C4-2B (cell line): ENCODE data around the gene ZNF346.

Experiments
- CTCF ChIP-seq: fragments of 450-650 bp; conservative IDR thresholded peaks from 2 replicates; pipeline ENCODE4 v1.5.1; 2017; ENCODE audit warnings: mild to moderate bottlenecking
- ZFX ChIP-seq: fragments of 450-650 bp; IDR thresholded peaks from 2 replicates; pipeline ENCODE4 v1.6.1; 2017

DNA sequence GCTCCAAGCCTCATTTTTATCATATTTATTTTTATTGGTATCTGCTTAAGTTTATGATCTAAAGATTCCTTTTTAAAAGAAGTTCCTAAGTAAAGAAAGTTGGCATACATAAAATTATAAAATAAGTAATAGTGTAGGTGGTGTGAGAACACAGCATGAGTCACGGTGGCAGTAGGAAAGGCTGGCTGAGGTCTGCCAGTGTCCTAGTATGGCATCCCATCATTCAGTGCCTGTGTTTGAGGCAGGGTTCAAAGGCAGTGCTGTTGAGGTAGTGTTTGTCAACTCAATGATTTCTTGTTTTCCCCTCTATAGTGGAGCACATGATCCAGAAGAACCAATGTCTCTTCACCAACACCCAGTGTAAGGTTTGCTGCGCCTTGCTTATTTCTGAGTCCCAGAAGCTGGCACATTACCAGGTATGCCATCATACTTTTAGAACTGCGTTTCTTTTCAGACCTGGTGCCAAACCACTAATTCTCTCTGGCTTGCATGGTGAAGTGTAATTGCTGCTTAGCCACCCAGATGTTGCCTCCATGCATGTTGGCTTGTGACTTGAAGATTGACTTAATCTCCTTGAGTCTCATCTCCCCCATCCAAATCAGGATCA lies 18.4 kb downstream of the ZNF346 start:
- no peak for TF ChIP-seq CTCF
- no peak for TF ChIP-seq ZFX
